NCI-H146 (cell line): ENCODE results near the gene DDB1.

ENCODE experiments used
- DNase-seq: peaks from one replicate; lab custom pipeline; 2025; lab: John Stamatoyannopoulos, UW

DDB1 gene

GRCh38 chr11:61334434-61335354 is 1.8 kb upstream of the DDB1 start:
- no peak for DNase-seq

GRCh38 chr11:61333550-61334433 is 887 bp upstream of the DDB1 start:
- no peak for DNase-seq

GRCh38 chr11:61332281-61332796 is 566 bp downstream of the DDB1 start:
- peak; percentile 34 for DNase-seq

GRCh38 chr11:61331651-61332050 is 1.3 kb downstream of the DDB1 start:
- no peak for DNase-seq

GRCh38 chr11:61329871-61330270 is 3.0 kb downstream of the DDB1 start:
- no peak for DNase-seq

- DNase-seq = no peak
These were observed 4.6 kb downstream of the DDB1 start for GRCh38 chr11:61328351-61328750.

GRCh38 chr11:61327669-61328071 is 5.2 kb downstream of the DDB1 start:
- DNase-seq = no peak

- DNase-seq = no peak
These were observed 7.1 kb downstream of the DDB1 start for GRCh38 chr11:61325649-61326414.

GRCh38 chr11:61315260-61315659 is 17.6 kb downstream of the DDB1 start:
- DNase-seq = no peak

GRCh38 chr11:61310749-61311148 is 22.2 kb downstream of the DDB1 start:
- no peak for DNase-seq

- no peak for DNase-seq
These were observed 23.2 kb downstream of the DDB1 start for GRCh38 chr11:61309739-61310138.

- no peak for DNase-seq
These were observed 23.8 kb downstream of the DDB1 start for GRCh38 chr11:61309141-61309540.

GRCh38 chr11:61307354-61307753 is 25.6 kb downstream of the DDB1 start:
- no peak for DNase-seq

GRCh38 chr11:61306221-61306620 is 26.7 kb downstream of the DDB1 start:
- no peak for DNase-seq

GRCh38 chr11:61305417-61305816 is 27.5 kb downstream of the DDB1 start:
- DNase-seq = no peak

- DNase-seq = no peak
These were observed 29.2 kb downstream of the DDB1 start for GRCh38 chr11:61303725-61304124.

GRCh38 chr11:61302550-61302949 is 30.4 kb downstream of the DDB1 start:
- DNase-seq = no peak

GRCh38 chr11:61298663-61299244 is 34.2 kb downstream of the DDB1 start:
- DNase-seq = no peak

GRCh38 chr11:61297746-61298145 is 35.2 kb downstream of the DDB1 start:
- no peak for DNase-seq

- DNase-seq = no peak
These were observed 35.6 kb downstream of the DDB1 start for GRCh38 chr11:61297341-61297740.

GRCh38 chr11:61295596-61295926 is 37.3 kb downstream of the DDB1 start:
- DNase-seq = no peak
